HFFc6 (cell line): ENCODE data around the gene MED8. TPM values are rescaled to one million over a fixed set of nuclear protein-coding genes. Genes with fewer than 3 reads are reported as not detected.

ENCODE experiments used
- DNase-seq: peaks from one replicate; pipeline ENCODE4 v3.0.0-alpha.2; 2018
- H3K27ac Mint-ChIP-seq: 2 replicates; pipeline ENCODE4 v1.8.0; 2020; ENCODE audit warnings: mild to moderate bottlenecking, mixed read lengths
- H3K27me3 Mint-ChIP-seq: 2 replicates; pipeline ENCODE4 v1.8.0; 2021; ENCODE audit warnings: mild to moderate bottlenecking, moderate library complexity, mixed read lengths; ENCODE audit not compliant: insufficient read depth
- H3K36me3 Mint-ChIP-seq: 2 replicates; pipeline ENCODE4 v1.8.0; 2021; ENCODE audit warnings: low read depth, mixed read lengths
- H3K4me1 Mint-ChIP-seq: 2 replicates; pipeline ENCODE4 v1.8.0; 2020; ENCODE audit warnings: low read depth, mixed read lengths
- H3K4me3 Mint-ChIP-seq: 2 replicates; pipeline ENCODE4 v1.8.0; 2020; ENCODE audit warnings: mild to moderate bottlenecking, moderate library complexity, mixed read lengths
- H3K9me3 Mint-ChIP-seq: 2 replicates; pipeline ENCODE4 v1.8.0; 2020; ENCODE audit warnings: mild to moderate bottlenecking, mixed read lengths
- CTCF ChIP-seq: fragments of 200-600 bp; sonication (generic); IDR thresholded peaks from 2 replicates; pipeline ENCODE4 v1.5.0; 2021; ENCODE audit warnings: antibody characterized with exemption, mild to moderate bottlenecking
- microRNA-seq: library from miRNA; unstranded; fragments of <30 nt; microRNA quantifications from one replicate; pipeline ENCODE4, GENCODE V29; 2019
- total RNA-seq, 6 experiments: library from RNA; stranded (reverse); fragmentation: NEBNext Ultra II Directional; extraction: Animal tissue kit (Norgen Biotek cat#: 25700); gene quantifications; 2 replicates in 1 of 6; 3 replicates in 5 of 6; pipeline ENCODE4 v1.2.3, GENCODE V29; 2021

The MED8 gene
- total RNA-seq, 6 experiments from 2014 or later, result 56.0 to 64.0 (median 60.8) TPM

- H3K27me3 Mint-ChIP-seq, result peaks cover 16% of the 10 kb centered on the region
- no peaks in the 10 kb centered on the region for H3K4me1 Mint-ChIP-seq
- no peaks in the 10 kb centered on the region for H3K9me3 Mint-ChIP-seq
- no peak for TF ChIP-seq CTCF
- H3K27ac Mint-ChIP-seq, result no peak overlapping the region
- no peaks in the 10 kb centered on the region for H3K36me3 Mint-ChIP-seq
- DNase-seq, result no peak
- no peak overlapping the region for H3K4me3 Mint-ChIP-seq
These were observed 51.6 kb downstream of the MED8 start for GRCh38 chr1:43338001-43338400.

- H3K27ac Mint-ChIP-seq, result no peak within 1 kb of the TSS
- no peaks in the 10 kb centered on the region for H3K36me3 Mint-ChIP-seq
- no peak for TF ChIP-seq CTCF
- H3K4me3 Mint-ChIP-seq, result no peak within 1 kb of the TSS
- H3K4me1 Mint-ChIP-seq, result no peaks in the 10 kb centered on the region
- H3K9me3 Mint-ChIP-seq, result no peaks in the 10 kb centered on the region
- no peak for DNase-seq
- H3K27me3 Mint-ChIP-seq, result peaks cover 16% of the 10 kb centered on the region
These were observed 52.0 kb downstream of the MED8 start, which contains the start of gene MPL for GRCh38 chr1:43337588-43337987. Gene MPL (plus strand): TSS chr1:43337818. CDS start chr1:43337849, 31 bp downstream.

GRCh38 chr1:43334453-43335205 lies 55.0 kb downstream of the MED8 start:
- no peak for TF ChIP-seq CTCF
- H3K27ac Mint-ChIP-seq, result no peak overlapping the region
- DNase-seq, result no peak
- no peaks in the 10 kb centered on the region for H3K36me3 Mint-ChIP-seq
- no peaks in the 10 kb centered on the region for H3K9me3 Mint-ChIP-seq
- peaks cover 17% of the 10 kb centered on the region for H3K27me3 Mint-ChIP-seq
- no peak overlapping the region for H3K4me3 Mint-ChIP-seq
- H3K4me1 Mint-ChIP-seq, result peaks cover 12% of the 10 kb centered on the region

Small RNAs within 50 kb of the gene (microRNA-seq; reads per million reads assigned to microRNA genes)
- 20.1 reads per million, percentile 26 among the genes with 10 or more reads in this experiment for gene MIR6734

Other genes with a start within 250 kb of the MED8 start
- gene EBNA1BP2, start 217.5 kb downstream of the MED8 start, total RNA-seq, result 100 to 1,000 TPM; 107 to 146 (median 134) TPM
- gene CFAP57, start 217.5 kb downstream of the MED8 start, total RNA-seq, result under 1 TPM; 0.14 to 0.75 (median 0.19) TPM
- not detected for gene TMEM125, start 119.8 kb downstream of the MED8 start, total RNA-seq
- gene C1orf210, start 104.2 kb downstream of the MED8 start, total RNA-seq, result not detected
- 1 to 10 TPM in 1 of 6 experiments, under 1 TPM in 4, not detected in 1; 0.33 to 1.2 (median 0.54) TPM for gene TIE1, start 88.8 kb downstream of the MED8 start, total RNA-seq
- not detected for gene MPL, start 52.0 kb downstream of the MED8 start, total RNA-seq
- 100 to 1,000 TPM in 5 of 6 experiments, 10 to 100 TPM in 1; 87.0 to 221 (median 183) TPM for gene CDC20, start 30.8 kb downstream of the MED8 start, total RNA-seq
- 100 to 1,000 TPM; 137 to 185 (median 160) TPM for gene ELOVL1, start 21.8 kb downstream of the MED8 start, total RNA-seq
- gene SZT2, start 99 bp upstream of the MED8 start, total RNA-seq, result 10 to 100 TPM; 17.2 to 21.8 (median 21.3) TPM
- gene HYI, start 64.1 kb upstream of the MED8 start, total RNA-seq, result 10 to 100 TPM; 45.6 to 71.1 (median 61.7) TPM
- 100 to 1,000 TPM in 4 of 6 experiments, 10 to 100 TPM in 2; 94.3 to 119 (median 109) TPM for gene PTPRF, start 141.1 kb upstream of the MED8 start, total RNA-seq